ENCODE data around the gene CGRRF1. TPM values are rescaled to one million over a fixed set of nuclear protein-coding genes. Genes with fewer than 3 reads are reported as not detected.

The CGRRF1 gene
- total and polyA plus RNA-seq, 10 of the 15 experiments (the other 5 are each of a cell fraction or from before 2014, with no cell fraction given), result 5.5 to 47.7 (median 13.5) TPM

DNA sequence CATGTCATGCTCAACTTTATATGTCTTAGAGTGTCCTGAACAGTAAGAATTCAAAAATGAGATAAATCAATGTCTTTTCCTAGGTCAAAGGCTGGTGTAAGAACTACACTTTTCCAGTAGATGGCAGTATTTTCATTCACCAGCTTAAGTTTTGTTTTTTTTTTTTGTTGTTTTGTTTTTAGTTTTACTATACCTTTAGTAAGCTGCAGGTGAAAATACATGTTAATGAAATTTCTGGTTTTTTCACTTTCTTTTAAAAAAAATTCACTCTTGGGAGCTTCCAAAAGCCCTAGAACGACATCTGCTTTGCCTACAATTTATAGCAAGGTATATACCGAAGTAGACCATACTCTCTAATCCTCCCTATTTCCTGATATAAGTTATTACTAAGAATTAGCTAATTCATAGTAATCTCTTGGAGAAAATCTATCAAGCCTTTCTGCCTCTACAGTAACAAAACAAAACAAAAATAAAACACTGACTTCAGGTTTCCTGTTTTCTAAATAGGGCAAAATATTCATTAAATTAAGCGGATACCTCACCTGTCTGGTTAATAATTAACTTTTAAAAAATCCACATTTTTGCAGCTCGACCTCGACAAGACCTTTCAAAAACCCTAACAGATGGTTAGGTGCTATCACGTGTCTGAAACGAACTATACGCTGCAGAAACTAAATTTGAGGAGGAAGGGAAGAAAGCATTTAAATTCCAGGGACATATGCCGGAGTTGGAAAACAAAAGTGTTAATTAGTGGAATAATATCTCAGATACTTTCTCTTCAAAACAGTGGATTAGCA, 54.6 kb downstream of the CGRRF1 start (continued):
- TF ChIP-seq, protein P1, sequence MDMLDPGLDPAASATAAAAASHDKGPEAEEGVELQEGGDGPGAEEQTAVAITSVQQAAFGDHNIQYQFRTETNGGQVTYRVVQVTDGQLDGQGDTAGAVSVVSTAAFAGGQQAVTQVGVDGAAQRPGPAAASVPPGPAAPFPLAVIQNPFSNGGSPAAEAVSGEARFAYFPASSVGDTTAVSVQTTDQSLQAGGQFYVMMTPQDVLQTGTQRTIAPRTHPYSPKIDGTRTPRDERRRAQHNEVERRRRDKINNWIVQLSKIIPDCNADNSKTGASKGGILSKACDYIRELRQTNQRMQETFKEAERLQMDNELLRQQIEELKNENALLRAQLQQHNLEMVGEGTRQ (IDR thresholded peaks at IDR 0.05; ENCODE audit: borderline replicate concordance, low read depth, low read length), result no peak
- TF ChIP-seq, protein P2, sequence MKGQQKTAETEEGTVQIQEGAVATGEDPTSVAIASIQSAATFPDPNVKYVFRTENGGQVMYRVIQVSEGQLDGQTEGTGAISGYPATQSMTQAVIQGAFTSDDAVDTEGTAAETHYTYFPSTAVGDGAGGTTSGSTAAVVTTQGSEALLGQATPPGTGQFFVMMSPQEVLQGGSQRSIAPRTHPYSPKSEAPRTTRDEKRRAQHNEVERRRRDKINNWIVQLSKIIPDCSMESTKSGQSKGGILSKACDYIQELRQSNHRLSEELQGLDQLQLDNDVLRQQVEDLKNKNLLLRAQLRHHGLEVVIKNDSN (IDR thresholded peaks at IDR 0.05; ENCODE audit: borderline replicate concordance, extremely low read length, insufficient read depth, low read depth, low read length), result no peak
- TF ChIP-seq SREBF1 (IDR thresholded peaks at IDR 0.05; ENCODE audit: low read length) (0 out of 2 replicates have a peak, but pooled peaks have one; percentile 40), NR2C1 (IDR thresholded peaks at IDR 0.05) (no peak), NFXL1 (IDR thresholded peaks at IDR 0.05; ENCODE audit: borderline replicate concordance) (no peak), BRCA1 (IDR thresholded peaks at IDR 0.05; ENCODE audit: low read depth, low read length) (no peak), MXI1 (IDR thresholded peaks at IDR 0.05; ENCODE audit: low read depth, low read length) (no peak), CEBPB (IDR thresholded peaks at IDR 0.05; ENCODE audit: borderline replicate concordance in 1 of 2, low read depth in 2 of 2, low read length in 2 of 2) (no peak), RAD21 (IDR thresholded peaks at IDR 0.05; ENCODE audit: insufficient read depth, low read depth, low read length) (peak; percentile 83), RFX5 (IDR thresholded peaks at IDR 0.05; ENCODE audit: low read depth, low read length) (no peak)
- TF ChIP-seq, protein P3, sequence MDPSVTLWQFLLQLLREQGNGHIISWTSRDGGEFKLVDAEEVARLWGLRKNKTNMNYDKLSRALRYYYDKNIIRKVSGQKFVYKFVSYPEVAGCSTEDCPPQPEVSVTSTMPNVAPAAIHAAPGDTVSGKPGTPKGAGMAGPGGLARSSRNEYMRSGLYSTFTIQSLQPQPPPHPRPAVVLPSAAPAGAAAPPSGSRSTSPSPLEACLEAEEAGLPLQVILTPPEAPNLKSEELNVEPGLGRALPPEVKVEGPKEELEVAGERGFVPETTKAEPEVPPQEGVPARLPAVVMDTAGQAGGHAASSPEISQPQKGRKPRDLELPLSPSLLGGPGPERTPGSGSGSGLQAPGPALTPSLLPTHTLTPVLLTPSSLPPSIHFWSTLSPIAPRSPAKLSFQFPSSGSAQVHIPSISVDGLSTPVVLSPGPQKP (IDR thresholded peaks at IDR 0.05; ENCODE audit: low read depth, low read length), result no peak
- TF ChIP-seq, protein P4, sequence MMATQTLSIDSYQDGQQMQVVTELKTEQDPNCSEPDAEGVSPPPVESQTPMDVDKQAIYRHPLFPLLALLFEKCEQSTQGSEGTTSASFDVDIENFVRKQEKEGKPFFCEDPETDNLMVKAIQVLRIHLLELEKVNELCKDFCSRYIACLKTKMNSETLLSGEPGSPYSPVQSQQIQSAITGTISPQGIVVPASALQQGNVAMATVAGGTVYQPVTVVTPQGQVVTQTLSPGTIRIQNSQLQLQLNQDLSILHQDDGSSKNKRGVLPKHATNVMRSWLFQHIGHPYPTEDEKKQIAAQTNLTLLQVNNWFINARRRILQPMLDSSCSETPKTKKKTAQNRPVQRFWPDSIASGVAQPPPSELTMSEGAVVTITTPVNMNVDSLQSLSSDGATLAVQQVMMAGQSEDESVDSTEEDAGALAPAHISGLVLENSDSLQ (IDR thresholded peaks at IDR 0.05), result no peak

Data from GM12878 (cell line).